AG04450 (cell line): ENCODE data around the gene CPVL. TPM values are rescaled to one million over a fixed set of nuclear protein-coding genes. Genes with fewer than 3 reads are reported as not detected.
A peak's percentile ranks its signal among the peaks of the same experiment; 100 is the strongest.

Source experiments
- CTCF ChIA-PET: fragments of 300-600, 350-600 bp; formaldehyde crosslinking; extraction: SDS; loops from one replicate; lab custom pipeline; 2022; ENCODE audit warnings: antibody characterized with exemption, inconsistent platforms; lab: Charles Lee
- POLR2A ChIA-PET: fragments of 350-600 bp; formaldehyde crosslinking; extraction: SDS; loops from one replicate; lab custom pipeline; 2021; ENCODE audit warnings: antibody characterized with exemption, inconsistent platforms; lab: Yijun Ruan, JAX
- DNase-seq: peaks from one replicate; pipeline ENCODE4 v3.0.0-alpha.2; 2011; ENCODE audit warnings: low read depth, low spot score
- H3K27ac ChIP-seq: one replicate; pipeline ENCODE4 v1.5.1; 2012; ENCODE audit warnings: low read depth, low read length, control low read depth
- H3K27me3 ChIP-seq: one replicate; pipeline ENCODE4 v1.6.0; 2012; ENCODE audit warnings: low read length; ENCODE audit not compliant: control insufficient read depth, insufficient read depth
- H3K4me3 ChIP-seq: 2 replicates; pipeline ENCODE4 v1.5.1; 2011; ENCODE audit warnings: mild to moderate bottlenecking, low read depth, low read length, control low read depth
- H3K9me3 ChIP-seq: 2 replicates; pipeline ENCODE4 v1.5.1; 2012; ENCODE audit warnings: low read length; ENCODE audit not compliant: control insufficient read depth, insufficient read depth
- polyA plus RNA-seq: library from polyadenylated mRNA; depleted of rRNA; stranded (reverse); fragments of >200 nt; gene quantifications from 2 replicates; pipeline ENCODE4 v1.2.3, GENCODE V29; 2011
- TF ChIP-seq, protein P1 (sequence below): IDR thresholded peaks from 2 replicates; pipeline ENCODE4 v1.5.1; 2011; ENCODE audit warnings: low read depth, low read length, control low read depth, inconsistent platforms

The CPVL gene
- polyA plus RNA-seq, 1 experiment, result not detected

GRCh38 chr7:29030781-29031275, 115.5 kb downstream of the CPVL start:
- no peak overlapping the region for H3K27ac ChIP-seq
- TF ChIP-seq, protein P1, sequence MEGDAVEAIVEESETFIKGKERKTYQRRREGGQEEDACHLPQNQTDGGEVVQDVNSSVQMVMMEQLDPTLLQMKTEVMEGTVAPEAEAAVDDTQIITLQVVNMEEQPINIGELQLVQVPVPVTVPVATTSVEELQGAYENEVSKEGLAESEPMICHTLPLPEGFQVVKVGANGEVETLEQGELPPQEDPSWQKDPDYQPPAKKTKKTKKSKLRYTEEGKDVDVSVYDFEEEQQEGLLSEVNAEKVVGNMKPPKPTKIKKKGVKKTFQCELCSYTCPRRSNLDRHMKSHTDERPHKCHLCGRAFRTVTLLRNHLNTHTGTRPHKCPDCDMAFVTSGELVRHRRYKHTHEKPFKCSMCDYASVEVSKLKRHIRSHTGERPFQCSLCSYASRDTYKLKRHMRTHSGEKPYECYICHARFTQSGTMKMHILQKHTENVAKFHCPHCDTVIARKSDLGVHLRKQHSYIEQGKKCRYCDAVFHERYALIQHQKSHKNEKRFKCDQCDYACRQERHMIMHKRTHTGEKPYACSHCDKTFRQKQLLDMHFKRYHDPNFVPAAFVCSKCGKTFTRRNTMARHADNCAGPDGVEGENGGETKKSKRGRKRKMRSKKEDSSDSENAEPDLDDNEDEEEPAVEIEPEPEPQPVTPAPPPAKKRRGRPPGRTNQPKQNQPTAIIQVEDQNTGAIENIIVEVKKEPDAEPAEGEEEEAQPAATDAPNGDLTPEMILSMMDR, result no peak
- no peak for DNase-seq
- H3K9me3 ChIP-seq, result no peaks in the 10 kb centered on the region
- POLR2A ChIA-PET, result no interaction called here
- CTCF ChIA-PET, result no interaction called here
- H3K4me3 ChIP-seq, result no peak overlapping the region
- no peaks in the 10 kb centered on the region for H3K27me3 ChIP-seq

DNA sequence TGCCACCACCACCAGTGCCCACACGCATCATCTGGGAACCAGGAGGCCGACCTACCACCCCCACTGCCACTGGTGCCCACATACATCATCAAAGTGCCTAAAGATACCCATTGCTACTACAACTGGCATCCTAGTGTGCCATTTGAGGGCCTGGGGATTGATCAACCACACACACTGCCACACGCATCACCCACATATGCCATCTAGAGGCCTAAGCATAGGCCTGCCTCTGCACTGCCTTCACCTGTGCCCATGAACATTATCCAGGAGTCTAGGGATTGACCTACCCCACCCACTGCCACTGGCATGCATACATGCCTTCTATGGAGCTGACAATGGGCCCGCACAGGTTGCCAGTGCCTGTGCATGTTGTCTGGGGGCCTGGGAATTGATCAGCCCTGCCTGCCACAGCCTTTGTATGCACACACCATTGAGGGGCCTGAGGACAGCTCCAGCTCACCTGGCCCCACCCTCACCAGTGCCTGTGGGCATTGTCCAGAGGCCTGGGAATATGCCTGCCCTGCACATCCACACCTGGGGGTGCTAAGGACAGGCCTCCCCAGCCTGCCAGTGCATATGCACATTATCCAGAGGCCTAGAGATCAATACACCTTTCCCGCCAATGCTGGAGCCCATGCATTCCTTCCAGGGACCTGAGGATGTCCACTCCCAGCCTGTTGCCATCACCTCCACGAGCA, 123.9 kb downstream of the CPVL start:
- H3K9me3 ChIP-seq, result no peaks in the 10 kb centered on the region
- H3K27me3 ChIP-seq, result no peaks in the 10 kb centered on the region
- TF ChIP-seq, protein P1, result no peak
- CTCF ChIA-PET, result no interaction called here
- no peak for DNase-seq
- H3K4me3 ChIP-seq, result no peak overlapping the region
- H3K27ac ChIP-seq, result no peak overlapping the region
- POLR2A ChIA-PET, result no interaction called here

DNA sequence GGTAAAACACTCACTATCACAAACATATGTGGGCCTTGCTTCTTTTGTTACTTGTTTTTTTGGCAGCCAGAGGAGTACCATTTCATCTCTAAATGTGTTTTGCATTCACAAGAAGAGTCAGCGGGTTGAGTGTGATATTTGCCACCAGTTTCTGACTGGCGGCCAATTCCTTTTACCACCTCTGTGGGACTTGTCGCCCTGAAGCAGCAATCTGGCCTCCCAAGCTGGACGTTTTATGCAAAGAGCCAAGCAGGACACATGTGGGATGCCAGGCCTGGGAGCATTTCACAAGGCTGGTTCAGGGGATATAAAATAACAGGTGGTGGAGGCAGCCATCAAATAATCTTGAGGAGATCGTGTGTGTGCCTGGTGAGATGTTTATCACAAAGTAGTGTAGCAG, 126.4 kb downstream of the CPVL start:
- TF ChIP-seq, protein P1, result no peak
- CTCF ChIA-PET, result interaction anchor here (2.2 kb wide), 1 partner anchor 95 kb away, joined by 38 read pairs; no protein-coding TSS in a partner anchor
- POLR2A ChIA-PET, result no interaction called here
- Histone ChIP-seq H3K27me3 (peaks cover 4% of the 10 kb centered on the region), H3K27ac (no peak overlapping the region), H3K4me3 (no peak overlapping the region), H3K9me3 (no peaks in the 10 kb centered on the region)
- no peak for DNase-seq

- Histone ChIP-seq H3K4me3 (no peak overlapping the region), H3K27ac (no peak overlapping the region), H3K27me3 (peaks cover 4% of the 10 kb centered on the region), H3K9me3 (no peaks in the 10 kb centered on the region)
- DNase-seq, result no peak
- ChIA-PET POLR2A (no interaction called here), CTCF (interaction anchor here (2.2 kb wide), 1 partner anchor 94 kb away, joined by 38 read pairs; no protein-coding TSS in a partner anchor)
- TF ChIP-seq, protein P1, result peak; percentile 43
Observed at GRCh38 chr7:29019387-29019786, 127.0 kb downstream of the CPVL start.

DNA sequence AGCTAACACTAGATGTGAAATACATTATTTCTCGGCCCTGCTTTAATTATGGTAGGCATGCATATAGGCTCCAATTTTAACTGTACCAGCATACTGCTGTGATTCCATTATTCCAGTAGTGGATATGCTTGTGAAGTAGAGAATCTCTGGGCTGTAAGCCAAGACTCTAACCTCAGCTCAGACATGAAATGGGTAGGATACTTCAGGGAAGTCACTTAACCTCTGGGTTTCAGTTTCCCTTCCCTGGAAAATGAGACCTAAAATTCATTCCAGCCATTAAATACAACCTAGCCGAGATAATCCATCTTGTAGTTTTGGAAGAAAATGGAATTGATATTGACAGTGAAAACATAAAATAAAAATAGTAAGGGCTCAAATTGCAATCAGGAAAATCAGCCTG, 128.6 kb downstream of the CPVL start:
- Histone ChIP-seq H3K4me3 (no peak overlapping the region), H3K27me3 (peaks cover 4% of the 10 kb centered on the region), H3K9me3 (no peaks in the 10 kb centered on the region), H3K27ac (no peak overlapping the region)
- POLR2A ChIA-PET, result interaction anchor here (0.6 kb wide), 1 partner anchor 61 kb away, joined by 6 read pairs; no protein-coding TSS in a partner anchor
- no peak for DNase-seq
- CTCF ChIA-PET, result interaction anchor here (0.6 to 1.3 kb wide), 3 partner anchors 89 to 399 kb away, joined by 3 to 4 read pairs (median 3); no protein-coding TSS in a partner anchor
- TF ChIP-seq, protein P1, result no peak
